ENCODE results near the gene ERN1. TPM values are rescaled to one million over a fixed set of nuclear protein-coding genes. Genes with fewer than 3 reads are reported as not detected.

Gene ERN1
- total and polyA plus RNA-seq, 2 of the 13 experiments (the other 11 are each of a cell fraction or from before 2014, with no cell fraction given), result 6.0 to 12.7 TPM

GRCh38 chr17:64007838-64008282 is 122.1 kb downstream of the ERN1 start:
- peak; percentile 62 for ATAC-seq
- BruUV-seq (replicated peaks), result no TSS peak
- ChIA-PET CTCF (ENCODE audit: low intra/inter-chr PET ratio, low total read pairs) (no interaction called here), POLR2A (interaction anchor here (0.7 to 1.2 kb wide), 2 partner anchors 14 to 86 kb away, joined by 3 read pairs; no protein-coding TSS in a partner anchor)
- Histone ChIP-seq H3K4me2 (ENCODE audit: low read depth, low read length) (peak overlapping the region; percentile 81), H3K9me3 (ENCODE audit: low read length) (no peaks in the 10 kb centered on the region), H3K27me3 (ENCODE audit: control insufficient read depth in 1 of 2, insufficient read depth in 2 of 2, low read length in 2 of 2) (no peaks in the 10 kb centered on the region), H4K20me1 (ENCODE audit: insufficient read depth, low read length) (no peaks in the 10 kb centered on the region), H3K4me1 (ENCODE audit: insufficient read depth, low read length) (peaks cover 53% of the 10 kb centered on the region), H3K79me2 (ENCODE audit: insufficient read depth, low read length) (no peaks in the 10 kb centered on the region), H3K4me3 (replicated peaks in 1 of 3; ENCODE audit: insufficient read depth in 1 of 3, low read depth in 2 of 3, low read length in 3 of 3) (peak overlapping the region in 1 of 3 experiments; percentile 32; a peak in 2 of 6 replicates), H3K27ac (ENCODE audit: extremely low read length, insufficient read depth, low read length) (peak overlapping the region; percentile 1), H3K9ac (ENCODE audit: insufficient read depth, low read depth, low read length) (0 out of 2 replicates have a peak overlapping the region, but pooled peaks have one; percentile 18), H3K36me3 (replicated peaks in 1 of 2; ENCODE audit: control insufficient read depth in 1 of 2, insufficient read depth in 2 of 2, low read length in 2 of 2) (no peaks in the 10 kb centered on the region; a peak in 1 of 5 replicates), H2AFZ (ENCODE audit: low read length) (no peak overlapping the region)
- intact Hi-C loops (cut with micrococcal nuclease; ENCODE audit: unreplicated experiment) (loop anchor here (5.0 kb wide), 1 partner anchor 1639 kb away; no protein-coding TSS in a partner anchor), in situ Hi-C loops (cut with HindIII; ENCODE audit: extremely low pct_ligation_motif_present, low pct_unique_long_range_greater_than_20kb) (no loop called here)
- FAIRE-seq, result peak; percentile 61
- peak; percentile 52 for DNase-seq (ENCODE audit: low spot score)
- 2% methylated on average over 5 of the region's 5 CpGs for WGBS (ENCODE audit: low lambda C conversion rate)
- peak; percentile 78 for TF ChIP-seq PAXIP1 (CRISPR knock-in tag; conservative IDR thresholded peaks at IDR 0.05)
- no peak for TF ChIP-seq ZSCAN31 (CRISPR knock-in tag; IDR thresholded peaks at IDR 0.05; ENCODE audit: low read depth)
- no peak for TF ChIP-seq HMG20B (CRISPR knock-in tag; conservative IDR thresholded peaks at IDR 0.05)
- no peak for TF ChIP-seq ZNF547 (CRISPR knock-in tag; IDR thresholded peaks at IDR 0.05)
- no peak; the same call in 1 of the 2 replicates for TF ChIP-seq EHMT2 (IDR thresholded peaks at IDR 0.05; ENCODE audit: borderline replicate concordance, low read depth, low read length)
- TF ChIP-seq ZSCAN30 (CRISPR knock-in tag; IDR thresholded peaks at IDR 0.05), result no peak
- TF ChIP-seq ZBTB20 (CRISPR knock-in tag; IDR thresholded peaks at IDR 0.05; ENCODE audit: borderline replicate concordance, low read depth), result peak; percentile 68; the same call in 1 of the 2 replicates
- TF ChIP-seq ZNF75D (CRISPR knock-in tag; IDR thresholded peaks at IDR 0.05; ENCODE audit: borderline replicate concordance), result no peak
- no peak for TF ChIP-seq RBM39 (IDR thresholded peaks at IDR 0.05; ENCODE audit: low read depth, low read length, poor library complexity, severe bottlenecking)
- no peak for TF ChIP-seq SAFB2 (CRISPR knock-in tag; IDR thresholded peaks at IDR 0.05; ENCODE audit: borderline replicate concordance, low read depth)
- no peak for TF ChIP-seq ZNF414 (CRISPR knock-in tag; IDR thresholded peaks at IDR 0.05)
- no peak for TF ChIP-seq U2AF1 (optimal IDR thresholded peaks at IDR 0.05; ENCODE audit: low read depth, low read length)
- TF ChIP-seq, protein P1, sequence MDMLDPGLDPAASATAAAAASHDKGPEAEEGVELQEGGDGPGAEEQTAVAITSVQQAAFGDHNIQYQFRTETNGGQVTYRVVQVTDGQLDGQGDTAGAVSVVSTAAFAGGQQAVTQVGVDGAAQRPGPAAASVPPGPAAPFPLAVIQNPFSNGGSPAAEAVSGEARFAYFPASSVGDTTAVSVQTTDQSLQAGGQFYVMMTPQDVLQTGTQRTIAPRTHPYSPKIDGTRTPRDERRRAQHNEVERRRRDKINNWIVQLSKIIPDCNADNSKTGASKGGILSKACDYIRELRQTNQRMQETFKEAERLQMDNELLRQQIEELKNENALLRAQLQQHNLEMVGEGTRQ (IDR thresholded peaks at IDR 0.05; ENCODE audit: low read depth, low read length), result no peak
- TF ChIP-seq, protein P1 (CRISPR knock-in tag; IDR thresholded peaks at IDR 0.05; ENCODE audit: borderline replicate concordance), result no peak
- no peak for TF ChIP-seq TOE1 (CRISPR knock-in tag; IDR thresholded peaks at IDR 0.05)
- TF ChIP-seq FOXM1 (CRISPR knock-in tag; IDR thresholded peaks at IDR 0.05), result no peak
- peak; percentile 41; the same call in 1 of the 2 replicates for TF ChIP-seq ZMYM2 (CRISPR knock-in tag; IDR thresholded peaks at IDR 0.05)
- TF ChIP-seq ZNF629 (CRISPR knock-in tag; conservative IDR thresholded peaks at IDR 0.05), result no peak
- no peak for TF ChIP-seq MZF1 (CRISPR knock-in tag; IDR thresholded peaks at IDR 0.05; ENCODE audit: borderline replicate concordance)
- TF ChIP-seq POLR2AphosphoS5 (IDR thresholded peaks at IDR 0.05; ENCODE audit: low read depth, low read length), result no peak

Measured in HepG2 (cell line).